Keratinocyte (primary cell): Measurements from ENCODE around the gene ITPKB. TPM values are rescaled to one million over a fixed set of nuclear protein-coding genes. Genes with fewer than 3 reads are reported as not detected.

Source experiments
- DNase-seq: peaks from one replicate; pipeline ENCODE4 v3.0.0-alpha.2; 2011; ENCODE audit warnings: low read depth, missing footprints, low spot score
- FAIRE-seq: peaks from 2 replicates; lab custom pipeline; 2011; peaks lifted over from hg19 to GRCh38; lab: Jason Lieb, UNC
- H2AFZ ChIP-seq: 2 replicates; pipeline ENCODE4 v1.6.0; 2012; ENCODE audit warnings: low read length, control low read depth, inconsistent platforms; ENCODE audit not compliant: control insufficient read depth
- H3K27ac ChIP-seq: 2 replicates; pipeline ENCODE4 v1.5.1; 2011; ENCODE audit warnings: low read length; ENCODE audit not compliant: control insufficient read depth, insufficient read depth
- H3K27me3 ChIP-seq: 3 replicates; pipeline ENCODE4 v1.6.0; 2011; ENCODE audit warnings: low read length; ENCODE audit not compliant: control insufficient read depth, insufficient read depth; ENCODE audit errors: extremely low read depth
- H3K36me3 ChIP-seq, 2 experiments: 2 replicates in 1 of 2; 3 replicates in 1 of 2; pipeline ENCODE4 v1.5.1; 2011; ENCODE audit warnings: low read length in 2 of 2, mild to moderate bottlenecking in 1 of 2; ENCODE audit not compliant: control insufficient read depth in 2 of 2, insufficient read depth in 2 of 2; ENCODE audit errors: extremely low read depth in 1 of 2
- H3K4me1 ChIP-seq: 3 replicates; pipeline ENCODE4 v1.5.1; 2011; ENCODE audit warnings: low read length; ENCODE audit not compliant: control insufficient read depth, insufficient read depth; ENCODE audit errors: extremely low read depth
- H3K4me2 ChIP-seq: 3 replicates; pipeline ENCODE4 v1.6.0; 2011; ENCODE audit warnings: low read depth, low read length; ENCODE audit not compliant: control insufficient read depth, insufficient read depth; ENCODE audit errors: extremely low read depth
- H3K4me3 ChIP-seq, 3 experiments: fragments of 200-600 bp in 1 of 3; sonication (generic) in 1 of 3; 2 replicates in 2 of 3; 3 replicates in 1 of 3; pipeline ENCODE4 v1.5.1; 2011 to 2016; ENCODE audit warnings: low read length in 3 of 3, mild to moderate bottlenecking in 3 of 3, control low read depth in 2 of 3, inconsistent platforms in 1 of 3, low read depth in 1 of 3, mixed read lengths in 1 of 3, mixed run types in 1 of 3, moderate library complexity in 1 of 3; ENCODE audit not compliant: control insufficient read depth in 2 of 3, insufficient read depth in 2 of 3; ENCODE audit errors: extremely low read depth in 1 of 3
- H3K79me2 ChIP-seq: 2 replicates; pipeline ENCODE4 v1.6.0; 2012; ENCODE audit warnings: low read length; ENCODE audit not compliant: control insufficient read depth, insufficient read depth
- H3K9ac ChIP-seq: 3 replicates; pipeline ENCODE4 v1.6.0; 2011; ENCODE audit warnings: low read length; ENCODE audit not compliant: control insufficient read depth, insufficient read depth; ENCODE audit errors: extremely low read depth
- H3K9me1 ChIP-seq: 3 replicates; pipeline ENCODE4 v1.6.0; 2011; ENCODE audit warnings: low read length; ENCODE audit not compliant: control insufficient read depth, insufficient read depth; ENCODE audit errors: extremely low read depth
- H3K9me3 ChIP-seq: 2 replicates; pipeline ENCODE4 v1.5.1; 2012; ENCODE audit warnings: low read depth, low read length; ENCODE audit not compliant: control insufficient read depth
- H4K20me1 ChIP-seq: 3 replicates; pipeline ENCODE4 v1.6.0; 2011; ENCODE audit warnings: low read length; ENCODE audit not compliant: control insufficient read depth, insufficient read depth; ENCODE audit errors: extremely low read depth
- EZH2 ChIP-seq: IDR thresholded peaks from one replicate; pipeline ENCODE4 v1.6.1; 2012; ENCODE audit warnings: inconsistent platforms, mild to moderate bottlenecking, low read length, moderate library complexity
- dilution Hi-C: fragments of 300-500 bp; cut with MboI; formaldehyde crosslinking; loops from one replicate; pipeline ENCODE4 v1.7.0; 2020; ENCODE audit warnings: low sequenced_read_pairs; ENCODE audit not compliant: extremely low pct_ligation_motif_present
- polyA plus RNA-seq, 5 experiments: library from polyadenylated mRNA; depleted of rRNA in 3 of 5; stranded (reverse) in 3 of 5; stranded (forward) in 1 of 5; unstranded in 1 of 5; fragments of >200 nt; gene quantifications; 1 replicate in 1 of 5; 2 replicates in 3 of 5; 3 replicates in 1 of 5; pipeline versions ENCODE4 v1.2.1 to v1.2.3, GENCODE V29; 2011 to 2012; ENCODE audit warnings: missing spikeins in 2 of 5, low read depth in 1 of 5, low replicate concordance in 1 of 5
- TF ChIP-seq, protein P1 (sequence below), 3 experiments: IDR thresholded peaks in 1 of 3; conservative IDR thresholded peaks in 1 of 3; optimal IDR thresholded peaks in 1 of 3; 2 replicates in 2 of 3; 3 replicates in 1 of 3; pipeline versions ENCODE3 to v1.5.1; 2011; ENCODE audit warnings: low read length in 3 of 3, mild to moderate bottlenecking in 3 of 3, moderate library complexity in 2 of 3, control low read depth in 1 of 3, inconsistent platforms in 1 of 3; ENCODE audit not compliant: insufficient read depth in 2 of 3; ENCODE audit errors: extremely low read depth in 1 of 3

The ITPKB gene
- polyA plus RNA-seq, 1 donor (not counting 4 experiments of a cell fraction or from before 2014, with no cell fraction given), result 3.2 TPM

DNA sequence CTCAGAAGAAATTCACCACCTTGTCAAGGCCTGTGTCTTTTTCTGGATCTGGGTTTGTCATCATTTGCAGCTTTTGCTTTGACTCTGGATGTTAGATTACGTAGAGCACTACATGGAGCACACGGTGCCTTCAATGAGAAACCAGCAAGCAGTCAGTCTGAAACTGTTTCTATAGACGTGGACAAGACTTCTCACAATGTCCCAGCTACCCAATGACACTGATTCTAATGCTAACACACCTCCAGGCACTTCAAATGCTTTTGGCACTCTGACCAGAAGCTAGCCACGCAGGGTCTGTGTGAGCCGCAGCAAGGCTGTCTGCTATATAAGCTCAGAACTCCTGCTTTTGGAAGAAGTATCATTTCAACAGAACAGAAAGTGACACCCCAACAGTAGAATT lies 38.2 kb downstream of the ITPKB start:
- Histone ChIP-seq H3K4me3 (no peak overlapping the region), H3K36me3 (peaks cover 0 to 5% of the 10 kb centered on the region in 2 experiments), H3K9me3 (no peaks in the 10 kb centered on the region), H3K9me1 (no peaks in the 10 kb centered on the region), H3K4me1 (peaks cover 39% of the 10 kb centered on the region), H3K9ac (no peak overlapping the region), H3K4me2 (no peak overlapping the region), H2AFZ (no peak overlapping the region), H3K27ac (no peak overlapping the region), H4K20me1 (peaks cover 4% of the 10 kb centered on the region), H3K27me3 (no peaks in the 10 kb centered on the region), H3K79me2 (no peaks in the 10 kb centered on the region)
- dilution Hi-C loops, result no loop called here
- FAIRE-seq (no peak), DNase-seq (no peak)
- TF ChIP-seq, protein P1, sequence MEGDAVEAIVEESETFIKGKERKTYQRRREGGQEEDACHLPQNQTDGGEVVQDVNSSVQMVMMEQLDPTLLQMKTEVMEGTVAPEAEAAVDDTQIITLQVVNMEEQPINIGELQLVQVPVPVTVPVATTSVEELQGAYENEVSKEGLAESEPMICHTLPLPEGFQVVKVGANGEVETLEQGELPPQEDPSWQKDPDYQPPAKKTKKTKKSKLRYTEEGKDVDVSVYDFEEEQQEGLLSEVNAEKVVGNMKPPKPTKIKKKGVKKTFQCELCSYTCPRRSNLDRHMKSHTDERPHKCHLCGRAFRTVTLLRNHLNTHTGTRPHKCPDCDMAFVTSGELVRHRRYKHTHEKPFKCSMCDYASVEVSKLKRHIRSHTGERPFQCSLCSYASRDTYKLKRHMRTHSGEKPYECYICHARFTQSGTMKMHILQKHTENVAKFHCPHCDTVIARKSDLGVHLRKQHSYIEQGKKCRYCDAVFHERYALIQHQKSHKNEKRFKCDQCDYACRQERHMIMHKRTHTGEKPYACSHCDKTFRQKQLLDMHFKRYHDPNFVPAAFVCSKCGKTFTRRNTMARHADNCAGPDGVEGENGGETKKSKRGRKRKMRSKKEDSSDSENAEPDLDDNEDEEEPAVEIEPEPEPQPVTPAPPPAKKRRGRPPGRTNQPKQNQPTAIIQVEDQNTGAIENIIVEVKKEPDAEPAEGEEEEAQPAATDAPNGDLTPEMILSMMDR (optimal IDR thresholded peaks at IDR 0.05 in 1 of 3, IDR thresholded peaks at IDR 0.05 in 1 of 3, conservative IDR thresholded peaks at IDR 0.05 in 1 of 3; ENCODE audit: extremely low read depth in 1 of 3, insufficient read depth in 2 of 3, low read length in 3 of 3), result no peak
- TF ChIP-seq EZH2, result no peak

DNA sequence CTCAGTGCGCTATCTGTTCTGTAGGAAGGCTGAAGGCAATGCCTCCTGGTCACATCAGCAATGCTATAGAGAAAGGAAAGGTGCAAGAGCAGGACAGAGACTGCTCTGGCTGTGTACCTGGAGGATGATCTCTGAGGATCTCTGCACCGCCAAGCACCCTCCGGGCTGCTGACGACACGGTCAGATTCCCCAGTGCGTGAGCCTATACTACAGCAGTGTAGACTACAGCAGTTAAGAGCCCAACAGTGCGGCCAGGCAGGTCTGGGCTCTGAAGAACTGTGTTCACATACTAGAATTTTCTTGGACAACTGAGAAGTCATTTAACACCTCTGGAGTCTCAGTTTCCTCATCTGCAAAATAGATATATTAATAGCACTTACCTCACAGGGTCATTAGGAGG lies 39.9 kb downstream of the ITPKB start:
- Histone ChIP-seq H3K9ac (no peak overlapping the region), H3K4me3 (no peak overlapping the region), H2AFZ (no peak overlapping the region), H3K9me1 (no peaks in the 10 kb centered on the region), H4K20me1 (peaks cover 4% of the 10 kb centered on the region), H3K9me3 (no peaks in the 10 kb centered on the region), H3K79me2 (no peaks in the 10 kb centered on the region), H3K27ac (no peak overlapping the region), H3K27me3 (no peaks in the 10 kb centered on the region), H3K4me2 (no peak overlapping the region), H3K4me1 (peaks cover 39% of the 10 kb centered on the region), H3K36me3 (peaks cover 0 to 5% of the 10 kb centered on the region in 2 experiments)
- dilution Hi-C loops, result no loop called here
- DNase-seq, result no peak
- TF ChIP-seq EZH2, result no peak
- TF ChIP-seq, protein P1 (optimal IDR thresholded peaks at IDR 0.05 in 1 of 3, IDR thresholded peaks at IDR 0.05 in 1 of 3, conservative IDR thresholded peaks at IDR 0.05 in 1 of 3; ENCODE audit: extremely low read depth in 1 of 3, insufficient read depth in 2 of 3, low read length in 3 of 3), result no peak
- no peak for FAIRE-seq
